ENCODE results near the gene ZDHHC11B. TPM values are rescaled to one million over a fixed set of nuclear protein-coding genes. Genes with fewer than 3 reads are reported as not detected.
"Not testable (repeated sequence)": the region's sequence is repeated elsewhere in the genome, so short reads cannot be mapped to it uniquely, and the experiment has no call there.

ZDHHC11B gene
- total RNA-seq, 2 experiments from 2014 or later = 0.59 TPM; not detected in 1

- H3K27ac Mint-ChIP-seq = no peak overlapping the region
- ChIA-PET CTCF (no interaction called here), POLR2A (no interaction called here)
- no peaks in the 10 kb centered on the region for H3K9me3 Mint-ChIP-seq
- DNase-seq = no peak
- H3K36me3 Mint-ChIP-seq (ENCODE audit: low read depth) = no peaks in the 10 kb centered on the region
- H3K27me3 Mint-ChIP-seq = no peaks in the 10 kb centered on the region
- no peak overlapping the region for H3K4me3 Mint-ChIP-seq
- TF ChIP-seq CTCF (IDR thresholded peaks at IDR 0.05) = no peak
- intact Hi-C loops (cut with micrococcal nuclease) = no loop called here
- no peaks in the 10 kb centered on the region for H3K4me1 Mint-ChIP-seq (ENCODE audit: low read depth)
- ATAC-seq = no peak
These were observed 10.8 kb downstream of the ZDHHC11B start for GRCh38 chr5:773517-774264.

GRCh38 chr5:772931-773330, 11.6 kb downstream of the ZDHHC11B start:
- intact Hi-C loops (cut with micrococcal nuclease); H3K4me1 Mint-ChIP-seq (ENCODE audit: low read depth); CTCF ChIA-PET; ATAC-seq; H3K9me3 Mint-ChIP-seq; H3K36me3 Mint-ChIP-seq (ENCODE audit: low read depth); DNase-seq; H3K27ac Mint-ChIP-seq; H3K4me3 Mint-ChIP-seq; H3K27me3 Mint-ChIP-seq; POLR2A ChIA-PET: not testable (repeated sequence)

- H3K4me1 Mint-ChIP-seq (ENCODE audit: low read depth); H3K9me3 Mint-ChIP-seq; POLR2A ChIA-PET; CTCF ChIA-PET; intact Hi-C loops (cut with micrococcal nuclease); H3K36me3 Mint-ChIP-seq (ENCODE audit: low read depth); DNase-seq; H3K27ac Mint-ChIP-seq; H3K27me3 Mint-ChIP-seq; ATAC-seq; H3K4me3 Mint-ChIP-seq: not testable (repeated sequence)
These were observed 12.0 kb downstream of the ZDHHC11B start for GRCh38 chr5:772547-772890.

GRCh38 chr5:771841-772546, 12.5 kb downstream of the ZDHHC11B start:
- H3K27ac Mint-ChIP-seq; DNase-seq; H3K4me3 Mint-ChIP-seq; H3K27me3 Mint-ChIP-seq; H3K9me3 Mint-ChIP-seq; POLR2A ChIA-PET; H3K4me1 Mint-ChIP-seq (ENCODE audit: low read depth); CTCF ChIA-PET; intact Hi-C loops (cut with micrococcal nuclease); ATAC-seq; H3K36me3 Mint-ChIP-seq (ENCODE audit: low read depth): not testable (repeated sequence)

DNA sequence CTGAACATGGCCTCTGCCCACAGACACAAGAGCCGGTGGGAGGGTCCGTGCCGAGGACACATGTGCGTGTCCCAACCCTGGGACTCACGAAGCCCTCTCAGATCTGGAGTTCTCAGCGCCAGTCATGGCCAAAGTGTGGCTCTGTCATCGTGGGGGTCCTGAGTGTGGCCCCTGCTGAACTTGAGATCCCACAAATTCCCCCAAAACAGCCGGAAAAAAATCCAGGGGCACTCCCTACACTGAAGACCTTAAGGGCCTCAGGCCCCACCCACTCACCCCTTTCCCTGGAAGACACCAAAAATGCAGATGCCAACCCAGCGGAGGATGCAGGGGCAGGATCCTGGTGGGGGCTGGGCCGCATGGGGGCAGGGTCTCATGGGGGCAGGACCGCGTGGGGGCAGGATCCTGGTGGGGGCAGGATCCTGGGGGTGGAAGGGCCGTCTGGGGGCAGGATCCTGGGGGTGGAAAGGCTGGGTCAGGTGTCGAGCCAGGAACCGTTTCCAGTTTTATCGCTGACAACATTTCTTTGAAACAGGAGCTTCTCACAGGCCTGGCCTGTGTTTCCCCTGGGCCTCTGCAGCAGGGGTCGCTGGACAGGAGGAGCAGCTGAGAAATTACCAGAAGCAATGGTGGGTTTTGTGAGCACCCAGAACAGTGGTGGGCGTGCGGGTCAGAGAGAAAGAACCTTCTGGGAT, 13.3 kb downstream of the ZDHHC11B start:
- DNase-seq; intact Hi-C loops (cut with micrococcal nuclease); H3K36me3 Mint-ChIP-seq (ENCODE audit: low read depth); H3K4me1 Mint-ChIP-seq (ENCODE audit: low read depth); CTCF ChIA-PET; H3K9me3 Mint-ChIP-seq; ATAC-seq; H3K27ac Mint-ChIP-seq; POLR2A ChIA-PET; H3K27me3 Mint-ChIP-seq; H3K4me3 Mint-ChIP-seq: not testable (repeated sequence)

DNA sequence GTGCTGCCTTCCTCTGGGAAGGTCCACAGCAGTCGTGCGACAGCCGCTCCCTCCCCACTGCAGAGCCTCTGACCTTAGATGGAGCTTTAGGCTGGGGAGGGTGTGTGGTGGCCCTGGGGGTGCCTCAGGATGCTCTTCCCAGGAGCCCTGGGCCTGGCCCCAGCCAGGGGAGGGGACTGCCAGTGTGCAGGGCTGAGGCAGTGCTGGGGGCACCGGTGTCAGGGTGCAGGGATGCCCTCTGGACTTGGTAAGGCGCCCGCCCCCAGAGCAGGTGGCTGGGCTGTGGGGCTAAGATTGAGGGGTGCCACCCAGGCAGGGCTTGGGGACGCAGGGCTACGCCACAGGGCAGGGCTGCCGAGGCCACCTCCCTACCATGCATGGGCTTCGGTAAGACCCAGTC, 13.9 kb downstream of the ZDHHC11B start:
- POLR2A ChIA-PET; intact Hi-C loops (cut with micrococcal nuclease); H3K36me3 Mint-ChIP-seq (ENCODE audit: low read depth); ATAC-seq; H3K27me3 Mint-ChIP-seq; H3K27ac Mint-ChIP-seq; H3K9me3 Mint-ChIP-seq; DNase-seq; H3K4me3 Mint-ChIP-seq; CTCF ChIA-PET; H3K4me1 Mint-ChIP-seq (ENCODE audit: low read depth): not testable (repeated sequence)

DNA sequence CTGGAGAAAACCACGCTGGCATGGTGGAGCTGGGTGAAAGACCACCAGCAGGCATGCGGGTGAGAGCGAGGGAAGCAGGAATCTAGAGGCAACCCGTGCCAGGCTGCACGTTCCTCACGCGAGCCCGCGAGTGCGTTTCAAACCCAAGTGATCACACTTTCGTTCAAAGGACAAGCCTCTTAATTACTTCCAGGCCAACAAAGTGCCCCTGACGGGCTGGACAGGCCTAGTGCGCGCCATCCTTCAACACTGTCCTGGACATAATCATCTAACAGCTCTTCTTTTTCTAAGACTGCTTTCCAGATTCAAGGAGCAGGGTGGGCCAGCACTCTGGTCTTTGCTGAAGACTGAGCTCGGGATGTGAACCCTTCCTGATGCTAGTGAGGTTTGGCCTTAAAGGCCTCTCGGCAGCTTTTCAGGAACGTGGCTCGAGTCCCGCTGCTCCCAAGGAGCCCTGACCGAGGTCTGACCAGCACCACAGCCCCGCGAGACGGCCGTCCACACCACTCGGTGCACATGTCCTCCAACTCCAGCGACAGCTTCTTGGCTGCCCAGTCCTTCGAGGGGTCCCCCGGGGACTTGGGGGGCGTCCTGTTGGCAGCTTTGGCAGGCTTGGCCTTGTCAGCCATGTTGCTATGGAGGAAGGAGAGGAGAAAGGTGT, 14.9 kb downstream of the ZDHHC11B start:
- H3K36me3 Mint-ChIP-seq (ENCODE audit: low read depth); intact Hi-C loops (cut with micrococcal nuclease); ATAC-seq: not testable (repeated sequence)

More for the DNA sequence above, 14.9 kb downstream of the ZDHHC11B start:
- H3K4me1 Mint-ChIP-seq (ENCODE audit: low read depth); DNase-seq; POLR2A ChIA-PET; H3K27me3 Mint-ChIP-seq; H3K9me3 Mint-ChIP-seq; H3K27ac Mint-ChIP-seq; CTCF ChIA-PET; H3K4me3 Mint-ChIP-seq: not testable (repeated sequence)

Measured in activated CD8-positive, alpha-beta T cell treated with anti-CD3 and anti-CD28 coated beads for 36 hours (primary cell).